PFSK-1 (cell line): ENCODE results near the gene RAB9A.

Experiments used
- FOXP2 ChIP-seq: optimal IDR thresholded peaks from 2 replicates; pipeline ENCODE3; 2011; ENCODE audit warnings: borderline replicate concordance, control low read depth, inconsistent platforms; ENCODE audit not compliant: insufficient read depth; ENCODE audit errors: extremely low read length, extremely low read depth
- POLR2AphosphoS5 ChIP-seq: IDR thresholded peaks from 2 replicates; pipeline ENCODE4 v1.6.1; 2012; ENCODE audit warnings: low read depth, mild to moderate bottlenecking, control low read depth, low read length, moderate library complexity
- SIN3A ChIP-seq: IDR thresholded peaks from 2 replicates; pipeline ENCODE4 v1.6.1; 2012; ENCODE audit warnings: mild to moderate bottlenecking, low read length, moderate library complexity, borderline replicate concordance; ENCODE audit not compliant: insufficient read depth
- TAF1 ChIP-seq: IDR thresholded peaks from 2 replicates; pipeline ENCODE4 v1.6.1; 2012; ENCODE audit warnings: low read length, control low read depth, borderline replicate concordance; ENCODE audit not compliant: insufficient read depth
- TF ChIP-seq, protein P1 (sequence below), 2 experiments: IDR thresholded peaks; 2 replicates each; pipeline versions ENCODE4 v1.6.1 to v1.8.0; 2011 to 2012; ENCODE audit warnings: low read depth in 2 of 2, low read length in 2 of 2, control low read depth in 1 of 2, inconsistent platforms in 1 of 2, mild to moderate bottlenecking in 1 of 2, moderate library complexity in 1 of 2; ENCODE audit not compliant: insufficient read depth in 1 of 2

RAB9A gene

GRCh38 chrX:13669246-13669737, 19.6 kb upstream of the RAB9A start:
- TF ChIP-seq SIN3A (no peak), TAF1 (no peak), POLR2AphosphoS5 (no peak), FOXP2 (no peak)
- TF ChIP-seq, protein P1, sequence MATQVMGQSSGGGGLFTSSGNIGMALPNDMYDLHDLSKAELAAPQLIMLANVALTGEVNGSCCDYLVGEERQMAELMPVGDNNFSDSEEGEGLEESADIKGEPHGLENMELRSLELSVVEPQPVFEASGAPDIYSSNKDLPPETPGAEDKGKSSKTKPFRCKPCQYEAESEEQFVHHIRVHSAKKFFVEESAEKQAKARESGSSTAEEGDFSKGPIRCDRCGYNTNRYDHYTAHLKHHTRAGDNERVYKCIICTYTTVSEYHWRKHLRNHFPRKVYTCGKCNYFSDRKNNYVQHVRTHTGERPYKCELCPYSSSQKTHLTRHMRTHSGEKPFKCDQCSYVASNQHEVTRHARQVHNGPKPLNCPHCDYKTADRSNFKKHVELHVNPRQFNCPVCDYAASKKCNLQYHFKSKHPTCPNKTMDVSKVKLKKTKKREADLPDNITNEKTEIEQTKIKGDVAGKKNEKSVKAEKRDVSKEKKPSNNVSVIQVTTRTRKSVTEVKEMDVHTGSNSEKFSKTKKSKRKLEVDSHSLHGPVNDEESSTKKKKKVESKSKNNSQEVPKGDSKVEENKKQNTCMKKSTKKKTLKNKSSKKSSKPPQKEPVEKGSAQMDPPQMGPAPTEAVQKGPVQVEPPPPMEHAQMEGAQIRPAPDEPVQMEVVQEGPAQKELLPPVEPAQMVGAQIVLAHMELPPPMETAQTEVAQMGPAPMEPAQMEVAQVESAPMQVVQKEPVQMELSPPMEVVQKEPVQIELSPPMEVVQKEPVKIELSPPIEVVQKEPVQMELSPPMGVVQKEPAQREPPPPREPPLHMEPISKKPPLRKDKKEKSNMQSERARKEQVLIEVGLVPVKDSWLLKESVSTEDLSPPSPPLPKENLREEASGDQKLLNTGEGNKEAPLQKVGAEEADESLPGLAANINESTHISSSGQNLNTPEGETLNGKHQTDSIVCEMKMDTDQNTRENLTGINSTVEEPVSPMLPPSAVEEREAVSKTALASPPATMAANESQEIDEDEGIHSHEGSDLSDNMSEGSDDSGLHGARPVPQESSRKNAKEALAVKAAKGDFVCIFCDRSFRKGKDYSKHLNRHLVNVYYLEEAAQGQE (IDR thresholded peaks at IDR 0.05; ENCODE audit: insufficient read depth in 1 of 2, low read depth in 2 of 2, low read length in 2 of 2) = no peak

GRCh38 chrX:13670197-13670596, 18.7 kb upstream of the RAB9A start:
- TF ChIP-seq, protein P1 (IDR thresholded peaks at IDR 0.05; ENCODE audit: insufficient read depth in 1 of 2, low read depth in 2 of 2, low read length in 2 of 2) = no peak
- TF ChIP-seq TAF1 = no peak
- no peak for TF ChIP-seq SIN3A
- TF ChIP-seq FOXP2 = no peak
- TF ChIP-seq POLR2AphosphoS5 = no peak

DNA sequence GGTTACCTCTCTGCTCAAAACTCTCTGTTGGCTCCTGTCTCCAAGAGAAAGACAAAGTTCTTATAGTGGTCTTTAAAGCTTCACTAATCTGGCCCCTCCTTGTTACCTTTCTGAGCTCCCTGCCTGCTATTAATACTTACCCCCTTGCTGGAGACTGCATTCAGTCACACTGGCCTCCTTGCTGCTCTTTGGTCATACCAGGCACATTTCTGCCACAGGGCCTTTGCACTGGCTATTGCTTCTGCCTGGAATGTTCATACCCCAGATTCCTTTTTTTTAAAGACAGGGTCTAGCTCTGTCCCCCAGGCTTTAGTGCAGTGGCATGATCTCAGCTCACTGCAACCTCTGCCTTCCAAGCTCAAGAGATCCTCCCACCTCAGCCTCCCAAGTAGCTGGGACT, 15.9 kb upstream of the RAB9A start:
- TF ChIP-seq TAF1 = no peak
- no peak for TF ChIP-seq SIN3A
- TF ChIP-seq POLR2AphosphoS5 = no peak
- TF ChIP-seq, protein P1 (IDR thresholded peaks at IDR 0.05; ENCODE audit: insufficient read depth in 1 of 2, low read depth in 2 of 2, low read length in 2 of 2) = no peak
- TF ChIP-seq FOXP2 = no peak

DNA sequence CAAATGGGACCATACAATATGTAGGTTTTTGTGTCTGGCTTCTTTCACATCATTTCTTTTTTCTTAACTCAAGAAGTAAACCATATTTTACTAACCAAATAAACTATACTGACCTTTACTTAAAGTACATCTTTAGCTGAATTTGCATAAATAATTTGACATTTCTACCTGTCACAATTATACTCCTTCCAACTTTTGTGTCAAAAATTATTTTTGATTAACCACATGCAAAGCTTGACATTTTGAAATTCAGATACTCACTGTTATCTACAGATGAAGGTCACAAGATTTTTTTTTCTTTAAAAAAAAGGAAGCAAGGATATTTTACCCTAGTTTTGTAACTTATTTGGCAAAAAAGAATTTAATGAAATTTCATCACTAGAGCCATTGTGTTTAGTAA, 12.0 kb upstream of the RAB9A start:
- TF ChIP-seq SIN3A (no peak), POLR2AphosphoS5 (no peak), TAF1 (no peak), FOXP2 (no peak)
- TF ChIP-seq, protein P1 (IDR thresholded peaks at IDR 0.05; ENCODE audit: insufficient read depth in 1 of 2, low read depth in 2 of 2, low read length in 2 of 2) = no peak

- no peak for TF ChIP-seq SIN3A
Observed at GRCh38 chrX:13681595-13681994, 7.3 kb upstream of the RAB9A start.
